NCI-H2196 (cell line): ENCODE data around the gene KRTAP10-12.

ENCODE experiments used
- DNase-seq: peaks from one replicate; lab custom pipeline; 2025; ENCODE audit not compliant: unreplicated experiment; lab: John Stamatoyannopoulos, UW

Gene KRTAP10-12

DNA sequence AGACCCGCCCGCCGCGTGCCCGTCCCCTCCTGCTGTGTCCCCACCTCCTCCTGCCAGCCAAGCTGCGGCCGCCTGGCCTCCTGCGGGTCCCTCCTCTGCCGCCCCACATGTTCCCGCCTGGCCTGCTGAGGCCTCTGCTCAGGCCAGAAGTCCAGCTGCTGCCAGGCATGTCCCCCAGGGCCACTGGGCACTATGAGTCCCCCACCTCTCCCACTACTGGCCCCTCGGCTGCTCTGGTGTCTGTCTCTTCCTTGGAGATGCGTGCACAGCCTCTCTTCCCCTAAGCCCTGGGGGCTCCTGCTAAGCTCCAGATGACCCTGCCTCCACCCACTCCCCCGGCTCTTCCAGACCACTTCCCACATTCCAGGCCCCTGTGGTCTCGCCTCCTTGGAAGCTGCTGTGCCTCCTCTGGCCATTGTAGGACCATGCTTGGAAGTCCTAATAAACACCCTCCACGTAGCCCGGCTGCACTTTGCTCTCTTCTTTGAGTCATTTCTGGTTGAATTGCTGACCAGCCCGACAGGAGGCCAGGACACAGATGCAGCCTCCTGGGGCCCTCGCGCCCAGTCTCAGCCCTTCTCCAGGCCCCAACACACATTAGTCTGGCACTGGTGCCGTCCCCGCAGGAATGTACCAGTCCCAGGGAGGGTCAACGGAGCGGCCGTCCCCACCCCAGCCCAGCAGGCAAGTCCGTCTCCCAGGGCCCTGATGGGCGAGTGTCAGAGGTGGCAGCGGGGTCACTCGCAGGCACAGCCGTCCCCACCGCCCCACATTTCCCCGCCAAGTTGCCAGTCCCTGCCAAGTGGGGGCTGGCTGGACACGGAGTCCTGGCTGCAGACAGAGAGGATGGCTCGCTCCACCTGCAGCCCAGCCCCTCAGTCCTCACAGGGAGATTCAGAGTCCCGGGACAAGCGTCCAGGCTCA is 1.1 kb downstream of the KRTAP10-12 start:
- DNase-seq, result no peak

GRCh38 chr21:44699502-44700001 is 2.6 kb downstream of the KRTAP10-12 start:
- DNase-seq, result no peak

- no peak for DNase-seq
Measured at GRCh38 chr21:44700101-44701022, 3.4 kb downstream of the KRTAP10-12 start.

DNA sequence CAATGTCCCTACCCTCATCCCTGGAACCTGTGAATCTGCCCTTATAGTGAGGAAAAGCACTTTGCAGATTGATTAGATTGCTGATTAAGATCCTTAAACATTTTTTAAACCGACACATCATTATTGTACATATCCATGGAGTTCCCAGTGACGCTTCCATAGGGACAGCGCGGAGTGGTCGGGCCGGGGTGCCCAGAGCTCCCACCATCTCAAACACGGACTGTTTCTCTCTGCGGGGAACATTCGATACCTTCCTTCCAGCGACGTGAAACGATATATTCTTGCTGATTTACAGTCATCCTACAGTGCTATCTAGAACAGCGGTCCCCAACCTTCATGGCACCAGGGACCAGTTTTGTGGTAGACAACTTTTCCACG is 4.0 kb downstream of the KRTAP10-12 start:
- no peak for DNase-seq

DNA sequence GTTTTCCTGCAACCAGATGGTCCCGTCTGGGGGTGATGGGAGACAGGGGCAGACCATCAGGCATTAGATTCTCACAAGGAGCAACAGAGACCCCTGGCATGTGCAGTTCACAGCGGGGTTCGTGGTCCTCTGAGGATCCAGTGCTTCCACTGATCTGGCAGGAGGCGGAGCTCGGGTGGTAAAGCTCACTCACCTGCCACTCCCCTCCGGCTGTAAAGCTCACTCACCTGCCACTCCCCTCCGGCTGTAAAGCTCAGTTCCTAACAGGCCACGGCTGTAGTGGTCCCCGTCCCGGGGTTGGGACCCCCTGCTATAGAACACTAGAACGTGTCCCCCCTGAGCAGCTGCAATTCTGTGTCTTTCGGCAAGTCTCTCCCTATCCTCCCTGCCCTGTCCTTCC is 4.6 kb downstream of the KRTAP10-12 start:
- no peak for DNase-seq

DNA sequence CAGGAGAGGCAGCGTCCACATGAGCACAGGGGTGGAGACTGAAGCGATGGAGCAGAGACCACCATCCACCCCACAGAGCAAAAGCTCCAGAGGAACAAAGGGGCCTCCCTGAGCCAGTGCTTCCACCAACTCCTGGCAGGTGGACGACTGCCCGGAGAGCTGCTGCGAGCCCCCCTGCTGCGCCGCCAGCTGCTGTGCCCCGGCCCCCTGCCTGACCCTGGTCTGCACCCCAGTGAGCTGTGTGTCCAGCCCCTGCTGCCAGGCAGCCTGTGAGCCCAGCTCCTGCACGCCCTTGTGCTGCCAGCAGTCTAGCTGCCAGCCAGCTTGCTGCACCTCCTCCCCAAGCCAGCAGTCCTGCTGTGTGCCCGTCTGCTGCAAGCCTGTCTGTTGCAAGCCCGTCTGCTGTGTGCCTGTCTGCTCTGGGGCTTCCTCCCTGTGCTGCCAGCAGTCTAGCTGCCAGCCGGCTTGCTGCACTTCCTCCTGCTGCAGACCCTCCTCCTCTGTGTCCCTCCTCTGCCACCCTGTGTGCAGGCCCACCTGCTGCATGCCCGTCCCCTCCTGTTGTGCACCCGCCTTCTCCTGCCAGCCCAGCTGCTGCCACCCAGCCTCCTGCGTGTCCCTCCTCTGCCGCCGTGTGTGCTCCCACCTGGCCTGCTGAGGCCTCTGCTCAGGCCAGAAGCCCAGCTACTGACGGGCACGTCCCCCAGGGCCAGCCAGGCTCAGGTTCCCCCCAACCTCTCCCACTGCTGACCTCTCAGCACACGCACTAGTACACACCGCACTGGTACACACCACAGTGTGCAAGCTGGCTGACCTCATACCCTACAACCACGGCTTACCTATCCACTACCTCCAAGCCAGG is 5.4 kb downstream of the KRTAP10-12 start:
- DNase-seq, result no peak

GRCh38 chr21:44702973-44703730 is 6.2 kb downstream of the KRTAP10-12 start:
- no peak for DNase-seq

DNA sequence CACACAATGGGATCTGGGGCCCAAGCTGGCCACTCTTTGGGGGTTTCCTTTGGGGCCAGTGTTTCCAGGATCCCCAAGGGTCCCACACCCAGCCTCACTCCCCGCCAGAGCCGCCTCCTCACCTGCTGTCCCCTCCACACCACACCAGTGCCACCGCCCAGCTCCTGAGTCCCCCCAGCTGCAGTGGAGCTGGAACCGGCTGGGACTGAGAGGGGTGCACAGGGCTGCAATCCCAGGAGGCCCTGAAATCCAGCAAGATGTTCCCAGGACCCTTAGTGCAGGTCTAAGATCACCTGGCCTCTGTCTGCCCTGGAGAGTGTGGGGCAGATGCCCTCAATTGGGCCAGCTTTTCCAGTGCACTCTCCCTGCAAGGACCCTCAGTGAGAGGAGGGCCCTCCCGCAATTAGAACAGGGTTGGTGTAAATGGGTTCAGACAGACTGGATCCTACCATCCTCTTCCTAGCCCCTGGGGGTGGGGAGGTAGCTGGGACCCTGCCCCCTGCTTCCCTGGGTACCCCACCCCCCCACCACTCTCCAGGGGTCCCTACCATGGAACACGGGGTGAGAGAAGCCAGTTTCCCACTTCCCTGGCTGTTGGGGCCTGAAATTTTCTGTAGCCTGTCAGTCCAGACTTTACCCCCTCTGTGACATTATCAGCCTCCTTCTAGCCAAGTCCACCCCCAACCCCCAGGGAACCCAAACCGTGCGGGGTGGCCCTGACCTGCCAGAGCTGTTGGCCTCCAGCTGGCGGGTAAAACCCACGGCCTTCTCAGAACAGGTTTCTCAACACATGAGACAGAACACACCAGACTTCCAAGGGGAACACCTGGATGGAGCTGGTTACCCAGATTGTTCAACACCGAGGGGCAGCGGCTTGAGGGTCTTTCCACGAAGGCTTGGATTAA is 7.0 kb downstream of the KRTAP10-12 start:
- no peak for DNase-seq

DNA sequence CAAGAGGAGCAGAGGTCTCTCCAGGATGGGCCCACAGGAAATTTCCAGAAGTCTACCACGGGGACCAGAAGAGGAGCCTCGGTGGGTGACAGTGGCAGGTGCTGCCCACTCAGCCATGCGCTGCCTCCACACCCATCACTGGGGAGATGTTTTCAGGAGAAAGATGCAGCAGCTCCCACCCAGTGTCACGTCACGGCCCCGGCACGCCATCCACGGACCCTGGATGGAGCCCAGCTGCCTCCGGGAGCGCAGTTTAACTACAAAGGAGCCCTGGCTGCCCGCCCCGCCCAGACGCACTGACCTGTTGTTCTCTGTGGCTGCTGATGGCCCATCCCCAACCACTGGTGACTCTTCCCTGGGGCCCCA is 7.6 kb downstream of the KRTAP10-12 start:
- DNase-seq, result no peak

- no peak for DNase-seq
Measured at GRCh38 chr21:44706026-44706705, 9.2 kb downstream of the KRTAP10-12 start.

- no peak for DNase-seq
Measured at GRCh38 chr21:44706706-44707581, 10.0 kb downstream of the KRTAP10-12 start.

GRCh38 chr21:44708213-44708865 is 11.4 kb downstream of the KRTAP10-12 start:
- no peak for DNase-seq

- no peak for DNase-seq
Measured at GRCh38 chr21:44708866-44709425, 12.0 kb downstream of the KRTAP10-12 start.

DNA sequence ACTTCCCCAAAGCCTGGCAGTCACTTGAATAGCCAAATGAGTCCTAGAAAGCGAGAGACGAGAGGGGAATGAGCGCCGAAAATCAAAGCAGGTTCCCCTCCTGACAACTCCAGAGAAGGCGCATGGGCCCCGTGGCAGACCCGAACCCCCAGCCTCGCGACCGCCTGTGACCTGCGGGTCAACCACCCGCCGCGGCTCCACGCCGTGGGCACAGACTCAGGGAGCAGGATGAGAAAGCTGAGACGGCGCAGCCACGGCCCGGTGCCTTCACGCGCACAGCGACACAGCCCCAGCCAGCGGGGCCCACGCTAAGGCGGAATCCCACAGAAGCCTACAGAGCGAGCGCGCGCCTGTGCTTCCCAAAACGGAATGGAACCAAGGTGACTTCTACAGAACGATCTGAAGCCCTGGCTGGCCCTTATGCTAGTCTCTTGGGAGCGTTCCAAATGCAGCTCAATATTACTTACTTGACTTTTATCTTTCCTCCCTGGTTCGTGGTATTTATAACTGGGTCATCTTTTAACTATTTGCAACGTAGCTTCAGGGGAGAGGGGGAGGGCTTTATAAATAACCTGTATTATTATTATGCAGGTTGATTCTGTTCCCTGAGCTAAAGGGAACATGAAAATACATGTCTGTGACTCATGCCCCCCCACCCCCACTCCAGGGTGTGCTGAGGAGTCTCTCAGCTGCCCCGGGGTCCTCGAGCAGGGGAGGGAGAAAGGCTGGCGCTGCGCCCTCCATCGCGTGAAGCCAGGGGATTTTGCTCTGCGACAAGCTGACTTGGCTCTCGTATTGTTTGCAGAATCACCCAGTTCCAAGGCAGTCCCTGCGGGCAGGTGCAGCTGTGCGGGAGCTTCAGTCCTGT is 12.7 kb downstream of the KRTAP10-12 start:
- peak; percentile 62 for DNase-seq

DNA sequence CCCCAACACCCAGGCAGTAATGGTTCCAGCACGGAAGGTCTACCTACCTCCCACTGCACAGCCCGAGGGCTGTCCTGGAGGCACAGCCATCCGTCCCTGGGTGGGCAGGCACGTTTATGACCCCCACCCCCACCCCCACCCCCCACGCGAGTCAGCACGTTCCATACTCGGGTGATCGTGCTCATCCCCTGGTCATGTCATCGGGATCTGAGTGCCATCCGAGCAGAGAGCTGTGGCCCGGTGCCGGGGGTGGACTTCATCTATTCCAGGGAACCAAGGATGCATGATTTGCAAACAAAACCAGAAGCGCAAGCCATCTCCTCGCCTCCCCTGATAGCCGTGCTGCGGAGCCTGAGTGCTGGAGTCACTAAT is 13.3 kb downstream of the KRTAP10-12 start:
- no peak for DNase-seq
